ENCODE measurements around the gene GLYATL2.
A peak's percentile ranks its signal among the peaks of the same experiment; 100 is the strongest.

GLYATL2 gene

GRCh38 chr11:58796333-58796732, 48.2 kb downstream of the GLYATL2 start:
- DNase-seq (ENCODE audit: low read depth) = no peak

GRCh38 chr11:58788355-58789023, 56.0 kb downstream of the GLYATL2 start:
- peak; percentile 20 for DNase-seq (ENCODE audit: low read depth)

GRCh38 chr11:58787903-58788302, 56.6 kb downstream of the GLYATL2 start:
- DNase-seq (ENCODE audit: low read depth) = no peak

- no peak for DNase-seq (ENCODE audit: low read depth)
These were observed 57.8 kb downstream of the GLYATL2 start for GRCh38 chr11:58786693-58787092.

GRCh38 chr11:58784995-58785394, 59.5 kb downstream of the GLYATL2 start:
- DNase-seq (ENCODE audit: low read depth) = no peak

All from stimulated activated CD4-positive, alpha-beta T cell treated with anti-CD3 and anti-CD28 coated beads, Interleukin-2, amount 100 ng/mL, for 4 hours (primary cell).